Ishikawa (cell line): ENCODE measurements around the gene SLC38A9.

ENCODE experiments used
- CEBPB ChIP-seq: IDR thresholded peaks from 2 replicates; pipeline ENCODE4 v1.6.1; 2012
- CREB1 ChIP-seq: IDR thresholded peaks from 2 replicates; pipeline ENCODE4 v1.6.1; 2012; ENCODE audit warnings: low read depth
- EP300 ChIP-seq: IDR thresholded peaks from 2 replicates; pipeline ENCODE4 v1.6.1; 2012; ENCODE audit warnings: borderline replicate concordance
- MAX ChIP-seq: IDR thresholded peaks from 2 replicates; pipeline ENCODE4 v1.6.1; 2012
- RAD21 ChIP-seq: IDR thresholded peaks from 2 replicates; pipeline ENCODE4 v1.6.1; 2012; ENCODE audit warnings: low read depth
- TEAD4 ChIP-seq: IDR thresholded peaks from 2 replicates; pipeline ENCODE4 v1.6.1; 2012

GRCh38 chr5:55582256-55582655, 129.9 kb downstream of the SLC38A9 start:
- TF ChIP-seq EP300, result no peak
- TF ChIP-seq CEBPB, result no peak
- TF ChIP-seq MAX, result no peak
- TF ChIP-seq RAD21, result no peak
- TF ChIP-seq CREB1, result no peak
- no peak for TF ChIP-seq TEAD4
